HFFc6 (cell line): ENCODE results near the gene NT5C1B. TPM values are rescaled to one million over a fixed set of nuclear protein-coding genes. Genes with fewer than 3 reads are reported as not detected.

Experiments
- DNase-seq: peaks from one replicate; pipeline ENCODE4 v3.0.0-alpha.2; 2018
- H3K27ac Mint-ChIP-seq: 2 replicates; pipeline ENCODE4 v1.8.0; 2020; ENCODE audit warnings: mild to moderate bottlenecking, mixed read lengths
- H3K27me3 Mint-ChIP-seq: 2 replicates; pipeline ENCODE4 v1.8.0; 2021; ENCODE audit warnings: mild to moderate bottlenecking, moderate library complexity, mixed read lengths; ENCODE audit not compliant: insufficient read depth
- H3K36me3 Mint-ChIP-seq: 2 replicates; pipeline ENCODE4 v1.8.0; 2021; ENCODE audit warnings: low read depth, mixed read lengths
- H3K4me1 Mint-ChIP-seq: 2 replicates; pipeline ENCODE4 v1.8.0; 2020; ENCODE audit warnings: low read depth, mixed read lengths
- H3K4me3 Mint-ChIP-seq: 2 replicates; pipeline ENCODE4 v1.8.0; 2020; ENCODE audit warnings: mild to moderate bottlenecking, moderate library complexity, mixed read lengths
- H3K9me3 Mint-ChIP-seq: 2 replicates; pipeline ENCODE4 v1.8.0; 2020; ENCODE audit warnings: mild to moderate bottlenecking, mixed read lengths
- total RNA-seq, 6 experiments: library from RNA; stranded (reverse); fragmentation: NEBNext Ultra II Directional; extraction: Animal tissue kit (Norgen Biotek cat#: 25700); gene quantifications; 2 replicates in 1 of 6; 3 replicates in 5 of 6; pipeline ENCODE4 v1.2.3, GENCODE V29; 2021
- TF ChIP-seq, protein P1 (sequence below): fragments of 200-600 bp; sonication (generic); IDR thresholded peaks from 2 replicates; pipeline ENCODE4 v1.5.0; 2021; ENCODE audit warnings: antibody characterized with exemption, mild to moderate bottlenecking

NT5C1B gene
- total RNA-seq, 6 experiments from 2014 or later = not detected

DNA sequence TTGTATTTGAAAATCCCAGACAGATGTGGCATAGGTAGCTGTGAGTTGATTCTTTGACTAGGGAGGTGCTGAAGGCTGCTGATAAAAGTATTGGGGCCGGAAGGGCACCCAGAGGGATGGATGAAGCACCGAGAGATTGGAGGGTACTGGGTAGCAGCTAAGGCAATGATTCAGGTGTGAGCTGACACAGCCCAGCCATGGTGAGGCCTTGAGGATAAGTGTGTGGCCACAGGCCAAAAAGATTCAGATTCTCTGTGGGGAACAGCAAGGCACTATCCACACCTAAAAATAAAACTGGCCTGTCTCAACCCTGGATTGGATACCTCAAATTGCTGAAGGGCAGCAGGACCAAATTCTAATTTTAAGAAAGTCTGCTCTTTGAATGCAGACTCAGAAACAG, 64.1 kb downstream of the NT5C1B start:
- TF ChIP-seq, protein P1, sequence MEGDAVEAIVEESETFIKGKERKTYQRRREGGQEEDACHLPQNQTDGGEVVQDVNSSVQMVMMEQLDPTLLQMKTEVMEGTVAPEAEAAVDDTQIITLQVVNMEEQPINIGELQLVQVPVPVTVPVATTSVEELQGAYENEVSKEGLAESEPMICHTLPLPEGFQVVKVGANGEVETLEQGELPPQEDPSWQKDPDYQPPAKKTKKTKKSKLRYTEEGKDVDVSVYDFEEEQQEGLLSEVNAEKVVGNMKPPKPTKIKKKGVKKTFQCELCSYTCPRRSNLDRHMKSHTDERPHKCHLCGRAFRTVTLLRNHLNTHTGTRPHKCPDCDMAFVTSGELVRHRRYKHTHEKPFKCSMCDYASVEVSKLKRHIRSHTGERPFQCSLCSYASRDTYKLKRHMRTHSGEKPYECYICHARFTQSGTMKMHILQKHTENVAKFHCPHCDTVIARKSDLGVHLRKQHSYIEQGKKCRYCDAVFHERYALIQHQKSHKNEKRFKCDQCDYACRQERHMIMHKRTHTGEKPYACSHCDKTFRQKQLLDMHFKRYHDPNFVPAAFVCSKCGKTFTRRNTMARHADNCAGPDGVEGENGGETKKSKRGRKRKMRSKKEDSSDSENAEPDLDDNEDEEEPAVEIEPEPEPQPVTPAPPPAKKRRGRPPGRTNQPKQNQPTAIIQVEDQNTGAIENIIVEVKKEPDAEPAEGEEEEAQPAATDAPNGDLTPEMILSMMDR = no peak
- Mint-ChIP-seq H3K27ac (no peak overlapping the region), H3K36me3 (no peaks in the 10 kb centered on the region), H3K4me1 (peaks cover 24% of the 10 kb centered on the region), H3K4me3 (no peak overlapping the region), H3K9me3 (no peaks in the 10 kb centered on the region), H3K27me3 (no peaks in the 10 kb centered on the region)
- no peak for DNase-seq

- no peaks in the 10 kb centered on the region for H3K36me3 Mint-ChIP-seq
- H3K4me1 Mint-ChIP-seq = peaks cover 50% of the 10 kb centered on the region
- TF ChIP-seq, protein P1 = no peak
- no peaks in the 10 kb centered on the region for H3K9me3 Mint-ChIP-seq
- no peak overlapping the region for H3K27ac Mint-ChIP-seq
- no peaks in the 10 kb centered on the region for H3K27me3 Mint-ChIP-seq
- DNase-seq = peak; percentile 13
- H3K4me3 Mint-ChIP-seq = no peak overlapping the region
These were observed 66.8 kb downstream of the NT5C1B start for GRCh38 chr2:18522484-18523146.

- TF ChIP-seq, protein P1 = peak; percentile 97
- peak; percentile 57 for DNase-seq
- no peaks in the 10 kb centered on the region for H3K9me3 Mint-ChIP-seq
- no peaks in the 10 kb centered on the region for H3K36me3 Mint-ChIP-seq
- H3K4me1 Mint-ChIP-seq = peaks cover 69% of the 10 kb centered on the region
- H3K4me3 Mint-ChIP-seq = peak overlapping the region; percentile 20; the same call in 1 of the 2 replicates
- H3K27me3 Mint-ChIP-seq = no peaks in the 10 kb centered on the region
- no peak overlapping the region for H3K27ac Mint-ChIP-seq
These were observed 68.6 kb downstream of the NT5C1B start for GRCh38 chr2:18520451-18521425.

DNA sequence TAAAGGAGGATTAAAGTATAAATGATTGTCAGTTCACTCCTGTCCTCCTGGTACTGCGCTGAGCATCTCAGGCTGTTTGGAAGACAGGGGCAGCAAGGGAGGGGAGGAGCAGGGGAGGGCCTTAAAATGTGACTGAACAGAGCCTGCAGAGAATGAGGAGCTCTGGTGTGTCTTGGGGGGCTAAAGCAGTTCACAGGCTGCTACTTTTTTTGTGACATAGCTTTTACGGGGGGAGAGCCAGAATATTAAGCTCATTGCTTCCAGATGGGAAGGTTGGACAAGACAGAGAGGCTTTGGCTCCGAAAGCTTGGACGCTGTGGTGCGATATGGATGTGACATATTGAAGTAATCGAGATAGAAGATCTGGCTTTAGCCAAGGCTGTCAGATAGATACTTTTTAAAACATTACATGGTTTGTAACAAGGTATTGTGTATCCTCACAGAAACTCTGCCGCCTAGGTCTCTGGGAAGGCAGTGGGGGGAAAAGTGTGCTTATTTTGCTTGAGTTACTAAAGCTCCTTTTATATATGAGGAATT, 69.4 kb downstream of the NT5C1B start:
- Mint-ChIP-seq H3K9me3 (no peaks in the 10 kb centered on the region), H3K27ac (no peak overlapping the region; the same call in 1 of the 2 replicates), H3K36me3 (no peaks in the 10 kb centered on the region), H3K27me3 (no peaks in the 10 kb centered on the region), H3K4me3 (peak overlapping the region; percentile 20; the same call in 1 of the 2 replicates), H3K4me1 (peaks cover 76% of the 10 kb centered on the region)
- no peak for DNase-seq
- TF ChIP-seq, protein P1 = no peak
